NK-92 treated with Interleukin-12 subunit alpha and Interleukin-12 subunit beta, amount 100 ng/mL, for 24 hours (cell line): ENCODE data around the gene OXTR.
A peak's percentile ranks its signal among the peaks of the same experiment; 100 is the strongest.
"Not testable (repeated sequence)": the region's sequence is repeated elsewhere in the genome, so short reads cannot be mapped to it uniquely, and the experiment has no call there.

Experiments
- DNase-seq: peaks from one replicate; lab custom pipeline; 2025; lab: John Stamatoyannopoulos, UW

OXTR gene

DNA sequence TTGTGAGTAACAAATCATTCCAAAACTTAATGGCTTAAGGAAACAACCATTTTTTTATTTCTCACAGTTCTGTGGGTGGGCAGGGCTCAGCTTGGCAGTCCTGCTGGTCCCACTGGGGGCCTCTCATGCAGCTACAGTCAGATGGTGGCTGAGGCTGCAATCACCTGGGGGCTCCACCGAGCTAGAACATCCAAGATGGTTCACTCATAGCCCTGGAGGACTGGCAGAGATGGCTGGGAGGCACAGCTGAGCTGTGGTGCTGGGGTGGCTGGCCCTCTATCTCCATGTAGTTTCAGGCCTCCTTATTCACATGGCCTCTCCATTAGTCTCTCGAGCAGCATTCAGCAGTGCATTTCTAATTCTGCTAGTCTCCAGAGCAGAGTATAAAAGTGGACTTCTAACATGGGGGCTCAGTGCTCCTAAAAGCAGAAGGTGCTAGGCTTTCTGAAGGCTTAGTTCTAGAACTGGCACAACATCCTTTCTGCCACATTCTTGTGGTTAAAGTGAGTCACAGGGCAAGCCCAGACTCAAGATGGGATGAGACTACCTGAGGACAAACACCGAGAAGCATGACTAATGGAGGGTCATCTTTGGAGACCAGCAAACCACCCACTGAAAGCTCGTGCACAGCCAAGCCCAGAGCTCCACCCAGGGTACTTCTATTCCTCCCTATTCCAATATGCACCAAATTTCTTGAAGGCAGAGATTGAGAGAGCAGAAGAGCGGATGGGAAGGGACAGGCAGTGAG is 29.5 kb downstream of the OXTR start:
- peak; percentile 3 for DNase-seq

DNA sequence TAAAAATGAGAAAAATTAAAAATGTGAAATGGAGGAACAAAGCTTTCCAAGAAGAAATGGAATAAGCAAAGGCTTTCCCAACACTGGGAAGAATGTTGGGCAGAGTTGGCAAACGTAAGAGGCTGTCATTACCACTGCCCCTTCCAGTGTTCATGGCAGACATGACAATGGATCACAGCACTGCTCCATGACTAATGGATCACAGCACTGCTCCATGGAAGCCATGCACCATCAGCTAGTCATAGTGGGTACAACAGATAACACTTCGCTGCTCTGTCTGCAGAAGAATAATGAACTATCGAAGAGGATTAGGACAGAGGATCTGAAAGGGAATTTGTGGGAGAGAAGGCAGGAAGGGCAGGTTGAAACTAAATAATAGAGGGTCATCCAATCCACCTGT is 30.8 kb downstream of the OXTR start:
- no peak for DNase-seq

DNA sequence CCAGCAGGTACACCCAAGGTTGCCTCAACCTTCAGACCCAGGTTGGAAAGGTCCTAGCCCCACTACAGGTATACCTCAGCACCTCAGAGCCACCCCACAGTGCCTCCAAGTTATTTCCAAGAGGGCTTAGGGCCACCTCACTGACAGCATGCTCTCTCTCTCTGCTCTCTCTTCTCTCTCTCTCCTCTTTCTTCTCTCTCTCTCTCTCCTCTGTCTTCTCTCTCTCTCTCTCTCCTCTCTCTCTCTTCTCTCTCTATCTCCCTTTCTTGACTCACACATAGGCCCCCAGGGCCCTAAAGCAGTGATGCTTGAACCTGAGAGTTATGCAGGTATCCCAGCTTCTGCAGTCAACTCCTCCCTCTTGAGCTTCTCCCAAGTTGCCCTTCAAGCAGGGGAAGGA is 31.6 kb downstream of the OXTR start:
- no peak for DNase-seq

DNA sequence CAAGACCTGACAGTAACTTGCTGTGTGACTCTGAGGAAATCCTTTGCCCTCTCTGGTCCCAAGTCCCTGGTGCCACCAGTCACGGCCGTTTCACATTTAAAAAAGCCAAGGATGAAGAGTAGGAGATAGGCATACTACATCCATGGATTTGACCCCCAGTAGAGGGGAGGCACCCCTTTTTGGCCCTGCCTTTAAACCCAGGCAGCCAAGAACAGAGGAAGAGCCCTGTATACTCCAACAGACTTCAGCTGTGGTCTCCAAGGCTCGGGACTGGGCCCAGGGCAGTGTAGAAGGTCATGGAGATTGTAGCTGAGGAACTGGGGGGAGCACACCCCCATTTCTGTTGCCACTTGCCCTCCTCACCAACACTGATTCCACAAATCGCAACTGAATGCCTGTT is 32.1 kb downstream of the OXTR start:
- no peak for DNase-seq

DNA sequence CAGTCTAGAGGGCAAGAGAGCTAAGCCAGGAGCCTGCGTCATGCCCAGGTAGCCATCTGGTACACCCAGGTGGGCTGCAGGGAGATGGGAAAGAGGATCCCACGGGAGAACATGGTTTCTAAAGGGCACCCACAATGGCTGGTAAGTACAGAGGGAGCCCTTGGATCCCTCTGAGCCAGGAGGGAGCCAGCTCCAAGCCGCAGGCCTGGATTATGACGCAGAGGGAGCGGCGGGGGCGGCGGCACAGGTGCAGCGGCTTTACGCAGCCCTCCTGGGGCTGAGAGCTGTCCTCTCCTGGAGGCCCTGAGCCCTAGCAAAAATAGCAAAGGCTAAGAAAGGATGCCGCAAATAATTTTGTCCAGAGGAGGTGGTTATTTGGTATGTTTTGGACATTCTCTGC is 33.0 kb downstream of the OXTR start:
- DNase-seq = no peak

GRCh38 chr3:8734908-8735307 is 34.5 kb downstream of the OXTR start:
- no peak for DNase-seq

DNA sequence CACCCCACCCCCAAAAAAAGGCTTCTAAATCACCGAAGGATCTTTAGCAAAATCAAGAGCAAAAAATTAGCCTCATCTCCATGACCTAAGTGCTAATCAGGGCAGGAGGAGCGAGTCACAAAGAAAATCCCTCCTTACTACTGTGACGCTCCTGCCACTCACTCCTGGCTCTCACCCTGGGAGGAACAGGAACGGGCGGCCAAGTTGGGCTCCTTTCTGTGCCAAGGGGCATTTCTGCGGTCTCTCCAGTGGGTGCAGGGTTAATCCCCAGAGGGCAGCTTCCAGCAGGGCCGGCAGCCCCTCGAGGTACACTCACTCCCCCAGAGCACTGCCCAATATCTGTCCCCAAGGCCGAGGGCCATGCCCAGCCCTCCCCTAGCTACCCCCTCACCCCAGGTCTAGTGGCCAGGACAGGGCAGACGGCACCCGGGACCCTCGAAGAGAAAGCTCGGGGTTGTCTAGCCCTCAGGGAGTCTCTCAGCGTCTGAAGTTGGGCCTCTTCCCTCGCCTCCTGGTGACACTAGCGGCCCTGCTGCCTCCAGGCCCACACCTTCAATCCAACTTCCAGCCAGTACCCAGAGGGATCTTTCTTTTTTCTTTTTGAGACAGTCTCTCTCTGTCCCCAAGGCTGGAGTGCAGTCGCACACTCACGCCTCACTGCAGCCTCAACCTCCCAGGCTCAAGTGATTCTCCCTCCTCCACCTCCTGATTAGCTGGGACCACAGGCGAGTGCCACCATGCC is 35.1 kb downstream of the OXTR start:
- DNase-seq = no peak

GRCh38 chr3:8733332-8734094 is 35.9 kb downstream of the OXTR start, which contains the start of gene CAV3:
Gene CAV3, plus strand, starts transcription at chr3:8733802. Its CDS starts 75 bp downstream, at chr3:8733877.
- DNase-seq = no peak

DNA sequence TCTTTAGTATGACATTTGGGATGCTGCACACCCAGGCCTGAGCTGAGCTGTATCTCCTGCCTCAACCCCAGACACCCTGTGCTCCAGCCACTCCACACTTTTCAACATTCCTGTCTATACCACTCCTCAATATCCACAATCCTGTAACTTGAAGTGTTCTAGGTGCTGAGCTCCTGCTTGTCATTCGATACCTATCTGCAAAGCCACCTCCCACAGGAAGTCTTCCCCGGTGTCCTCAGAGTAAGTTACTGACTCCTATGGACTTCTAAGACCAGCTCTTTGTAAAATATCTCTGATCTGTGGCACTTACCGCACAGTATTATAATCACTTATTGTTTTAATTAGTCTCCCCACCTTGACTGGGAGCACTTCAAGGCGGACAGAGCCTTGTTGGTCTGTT is 37.0 kb downstream of the OXTR start:
- no peak for DNase-seq

- DNase-seq = no peak
These were observed 38.8 kb downstream of the OXTR start for GRCh38 chr3:8730656-8731055.

DNA sequence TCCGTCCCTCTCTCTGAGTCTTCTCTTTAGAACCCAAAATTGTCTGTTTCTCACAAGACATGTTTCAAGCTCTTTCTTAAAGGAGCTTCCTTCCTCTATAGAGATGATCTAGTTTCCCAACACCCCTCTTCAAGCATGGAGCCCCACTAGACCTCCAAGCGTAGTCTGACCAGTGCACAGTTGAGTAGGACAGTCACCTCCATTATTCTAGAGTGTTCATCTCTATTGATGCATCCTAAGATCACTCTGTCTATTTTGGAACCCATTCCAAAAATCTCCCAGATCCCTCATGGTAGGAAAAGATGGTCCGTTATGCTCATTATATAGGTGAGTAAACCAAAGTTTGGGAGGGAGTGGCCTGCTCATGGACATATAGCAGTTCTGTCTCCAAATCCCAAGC is 39.9 kb downstream of the OXTR start:
- DNase-seq = no peak

DNA sequence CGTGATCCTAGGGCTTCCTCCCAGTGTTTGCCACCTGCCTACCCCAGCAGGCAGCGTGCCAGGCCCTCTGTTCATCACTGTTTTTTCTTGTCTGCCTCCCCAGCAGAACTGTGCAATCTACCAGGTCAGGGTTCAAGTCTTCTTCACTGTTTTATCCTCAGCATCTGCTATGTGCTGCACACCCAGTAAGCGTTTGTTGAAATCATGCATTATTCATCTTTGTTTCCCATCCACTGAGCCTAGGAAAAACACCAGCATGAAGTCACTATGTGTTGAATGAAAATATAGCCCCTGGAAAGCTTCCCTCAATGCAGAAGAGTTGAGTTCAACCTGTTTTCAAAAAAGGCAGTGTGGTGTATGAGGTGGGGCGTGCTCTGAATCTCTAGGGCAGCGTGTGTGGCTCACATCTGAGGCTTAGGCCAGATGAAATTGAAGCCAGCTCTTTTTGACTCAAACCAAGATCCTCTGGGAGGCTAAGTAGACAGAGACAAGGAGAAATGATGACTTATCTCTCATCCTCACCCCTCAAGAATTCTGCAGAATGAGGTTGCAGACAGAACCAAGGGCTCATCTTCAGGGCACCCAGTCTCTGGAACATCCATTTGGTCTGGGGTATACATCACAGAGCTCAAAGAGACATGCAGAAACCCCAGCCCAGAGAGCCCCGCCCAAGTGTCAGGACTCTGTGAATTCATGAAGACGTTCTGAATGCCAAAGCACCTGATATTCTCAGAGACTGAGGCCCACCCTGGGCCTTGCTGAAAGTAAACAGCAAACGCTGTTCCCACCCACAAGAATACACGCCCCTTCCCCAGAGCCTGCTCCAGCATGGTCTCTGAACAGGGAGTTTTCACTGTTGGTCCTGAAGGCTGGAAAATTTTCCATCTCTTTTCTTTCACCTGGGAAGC is 41.6 kb downstream of the OXTR start:
- no peak for DNase-seq

GRCh38 chr3:8724108-8724752 is 45.2 kb downstream of the OXTR start:
- DNase-seq = no peak

DNA sequence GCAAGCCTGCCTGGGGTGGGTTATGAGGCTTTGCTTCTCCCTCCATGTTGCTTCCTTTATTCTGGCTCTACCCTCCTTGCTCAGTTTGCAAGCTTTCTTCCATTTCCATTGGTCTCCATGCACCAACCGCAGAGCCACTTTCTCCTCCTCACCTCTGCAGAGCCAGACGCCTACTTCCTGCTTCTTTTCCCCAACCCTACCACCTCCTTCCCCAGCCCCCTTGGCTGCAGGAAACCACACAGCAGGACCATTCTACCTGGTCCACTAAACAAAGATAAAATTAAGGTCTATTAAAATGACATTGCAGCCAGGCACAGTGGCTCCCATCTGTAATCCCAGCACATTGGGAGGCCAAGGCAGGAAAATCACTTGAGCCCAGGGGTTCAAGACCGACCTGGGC is 45.8 kb downstream of the OXTR start:
- no peak for DNase-seq

DNA sequence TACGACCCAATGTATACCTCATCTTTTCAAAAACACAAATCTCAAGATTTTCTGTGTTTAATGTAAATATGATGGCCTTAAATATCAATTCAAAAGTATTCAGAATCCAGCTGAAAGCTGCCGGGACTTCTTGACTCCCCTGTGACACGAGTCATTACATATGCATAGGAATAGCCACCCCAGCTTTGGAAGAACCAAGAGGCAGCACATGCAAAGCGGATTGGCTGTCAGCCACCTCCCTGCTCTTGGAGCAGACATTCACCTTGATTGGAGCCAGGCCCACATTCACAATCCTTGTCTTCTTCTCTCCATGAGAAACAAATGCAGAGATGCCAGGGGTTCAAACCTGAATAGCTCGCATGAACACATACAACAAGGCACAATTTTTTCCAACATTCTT is 46.6 kb downstream of the OXTR start:
- no peak for DNase-seq

DNA sequence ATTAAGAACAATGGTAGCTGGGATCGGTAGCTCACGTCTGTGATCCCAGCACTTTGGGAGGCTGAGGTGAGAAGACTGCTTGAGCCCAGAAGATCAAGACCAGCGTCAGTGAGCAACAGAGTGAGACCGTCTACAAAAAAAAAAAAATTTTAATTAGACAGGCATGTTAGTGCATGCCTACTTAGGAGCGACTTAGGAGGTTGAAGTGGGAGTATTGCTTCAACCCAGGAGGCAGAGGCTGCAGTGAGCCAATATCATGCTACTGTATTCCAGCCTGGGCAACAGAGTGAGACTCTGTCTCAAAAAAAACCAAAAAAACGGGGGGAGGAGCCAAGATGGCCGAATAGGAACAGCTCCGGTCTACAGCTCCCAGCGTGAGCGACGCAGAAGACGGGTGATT is 53.7 kb downstream of the OXTR start:
- not testable (repeated sequence) for DNase-seq

GRCh38 chr3:8713901-8714759 is 55.3 kb downstream of the OXTR start:
- no peak for DNase-seq

DNA sequence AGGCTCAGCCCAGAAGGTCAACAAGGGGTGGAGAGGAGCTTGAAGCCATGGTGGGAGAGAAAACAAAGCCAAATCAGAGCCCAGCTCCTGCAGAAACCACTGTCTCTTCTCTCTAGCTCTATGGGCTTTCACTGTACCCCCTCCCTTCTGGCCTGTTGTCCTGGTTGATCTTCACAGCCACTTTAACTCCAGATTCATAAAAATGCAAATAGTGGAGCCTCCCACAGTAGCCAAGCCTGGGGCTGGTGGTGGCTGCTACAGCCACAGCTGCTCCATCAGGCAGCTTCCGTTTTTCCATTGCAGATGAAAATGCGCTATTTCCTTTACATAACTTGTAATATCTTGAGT is 56.5 kb downstream of the OXTR start:
- DNase-seq = no peak

DNA sequence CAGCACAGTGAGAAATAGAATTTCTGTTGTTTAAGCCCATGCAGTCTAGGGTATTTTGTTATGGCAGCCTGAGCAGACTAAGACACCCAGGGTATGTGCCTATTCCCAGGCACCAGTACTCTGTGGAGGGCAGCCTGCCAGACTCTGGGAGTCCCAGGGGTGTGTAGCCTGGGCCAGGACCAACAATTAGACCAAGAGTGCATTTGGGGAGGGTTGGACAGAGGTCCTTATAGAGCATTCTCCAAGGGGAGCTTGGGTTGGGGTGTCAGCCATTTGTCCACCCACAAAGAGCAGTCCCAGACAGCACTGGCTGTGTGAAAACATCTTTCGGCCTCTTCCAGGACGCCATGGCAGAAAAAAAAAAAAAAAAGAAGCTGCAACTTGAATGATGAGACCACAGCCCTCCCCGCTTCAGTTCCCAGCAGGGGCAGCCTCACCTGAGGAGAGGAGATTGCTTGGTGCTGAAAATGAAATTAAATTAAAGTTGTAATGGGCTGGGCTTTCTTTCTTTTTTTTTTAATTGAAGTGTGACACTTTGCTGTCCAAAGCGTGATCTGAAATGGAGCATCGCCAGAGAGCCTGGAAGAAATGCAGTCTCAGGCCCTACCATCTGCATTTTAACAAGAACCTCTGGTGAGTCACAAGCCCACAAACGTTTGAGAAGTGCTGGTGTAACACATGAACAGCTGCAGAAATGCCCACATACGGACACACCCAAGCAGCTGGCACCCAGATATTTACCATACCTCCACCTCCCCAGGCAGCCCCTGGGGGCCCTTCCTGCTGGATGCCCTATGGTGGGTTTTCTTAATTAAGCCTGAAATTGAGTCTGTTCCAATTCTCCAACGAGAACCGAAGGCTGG is 57.1 kb downstream of the OXTR start:
- no peak for DNase-seq
